GM18873 (cell line): ENCODE measurements around the gene STAM2.
"Not testable (repeated sequence)": the region's sequence is repeated elsewhere in the genome, so short reads cannot be mapped to it uniquely, and the experiment has no call there.

Experiments used
- ATAC-seq: cut with Tn5 transposase; IDR thresholded peaks from one replicate; pipeline ENCODE4 v1.9.1; 2021; ENCODE audit warnings: mild to moderate bottlenecking, moderate library complexity, moderate number of reproducible peaks; ENCODE audit not compliant: unreplicated experiment, low FRiP score

STAM2 gene

DNA sequence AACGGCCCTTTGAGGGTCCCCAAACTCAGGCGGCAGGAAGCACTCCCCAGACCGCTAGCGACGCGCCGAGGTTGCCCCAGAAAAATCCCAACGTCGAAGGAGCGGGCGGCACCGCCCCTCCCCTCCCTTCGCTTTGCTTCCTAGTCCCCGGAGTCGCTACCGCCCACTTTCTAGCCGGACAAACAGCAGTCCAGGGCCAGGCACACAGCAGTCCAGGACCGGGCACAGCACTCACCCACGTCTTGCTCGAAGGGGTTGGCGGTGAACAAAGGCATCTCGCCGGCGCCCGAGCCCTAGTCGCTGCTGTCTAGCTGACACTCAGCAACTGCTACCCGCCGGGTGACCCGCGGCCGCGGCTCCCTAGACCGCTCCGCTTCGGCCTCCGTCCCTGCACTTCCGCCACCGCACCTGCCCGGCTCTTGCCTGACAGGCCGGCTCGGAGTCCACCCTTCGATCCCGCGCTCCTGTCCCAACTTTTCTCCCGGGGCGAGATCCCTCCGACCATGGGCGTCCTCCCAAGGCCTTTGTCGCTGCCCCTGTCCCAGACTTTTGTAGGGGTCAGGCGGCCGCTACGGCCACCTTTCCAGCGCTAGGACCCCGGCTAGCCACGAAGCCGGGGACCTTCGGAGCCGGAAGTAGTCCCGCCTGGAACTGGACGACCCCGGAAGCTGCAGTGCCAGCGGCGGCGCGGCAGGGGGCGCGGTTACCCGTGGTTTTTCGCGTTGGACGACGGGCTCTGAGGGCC is at the start of gene STAM2:
Gene STAM2, minus strand, starts transcription at position 396 of the 745 bp plus-strand sequence. Its CDS starts 121 bp downstream, at position 275.
- ATAC-seq = peak; percentile 85

DNA sequence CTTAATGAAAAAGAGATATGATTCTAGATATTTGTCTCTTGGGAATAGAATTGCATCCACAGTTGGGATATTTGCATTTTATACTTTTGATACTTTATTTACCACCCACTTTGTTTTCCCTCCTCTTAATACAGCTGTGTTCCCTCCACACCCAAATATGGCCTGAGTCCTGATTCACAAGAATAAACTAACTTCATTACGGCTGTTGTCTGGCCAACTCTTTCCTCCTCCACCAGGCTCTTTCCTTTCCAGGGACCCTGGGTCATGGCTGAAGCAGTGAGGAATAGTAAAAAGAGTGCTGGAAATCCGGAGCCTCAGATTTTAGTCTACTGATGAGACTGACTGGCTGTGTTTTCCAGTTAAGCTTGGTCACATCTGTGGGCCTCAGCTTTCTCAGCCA is 48.4 kb upstream of the STAM2 start:
- no peak for ATAC-seq

DNA sequence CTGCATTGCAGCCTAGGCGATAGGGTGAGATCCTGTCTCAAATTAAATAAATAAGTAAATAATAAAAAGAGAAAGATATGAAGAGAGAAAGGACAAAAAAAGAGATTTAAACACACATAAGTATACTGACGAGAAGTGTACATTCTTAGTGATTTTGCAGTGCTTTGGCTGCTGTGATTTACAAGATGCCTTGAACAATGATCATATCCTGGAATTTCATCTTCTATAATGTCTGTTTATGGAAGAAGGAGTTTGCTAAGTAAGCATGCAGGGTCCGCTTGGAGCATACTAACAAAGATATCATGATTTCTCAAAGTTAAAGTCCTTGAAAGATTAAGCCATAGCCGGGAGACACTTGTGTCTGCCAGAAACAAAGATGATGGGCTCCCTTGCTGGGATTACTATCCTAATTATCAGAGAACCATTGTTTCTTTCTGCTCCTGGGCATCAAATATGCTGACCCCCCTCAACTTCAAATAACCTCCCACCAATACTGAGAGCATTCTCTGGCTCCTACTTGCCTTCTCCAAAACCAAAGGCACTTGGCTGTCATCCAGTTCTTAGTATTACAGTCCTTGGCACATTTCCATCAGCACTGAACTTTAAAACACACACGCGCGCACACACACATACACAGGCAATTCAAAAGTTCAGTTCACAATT is 47.5 kb upstream of the STAM2 start:
- no peak for ATAC-seq

DNA sequence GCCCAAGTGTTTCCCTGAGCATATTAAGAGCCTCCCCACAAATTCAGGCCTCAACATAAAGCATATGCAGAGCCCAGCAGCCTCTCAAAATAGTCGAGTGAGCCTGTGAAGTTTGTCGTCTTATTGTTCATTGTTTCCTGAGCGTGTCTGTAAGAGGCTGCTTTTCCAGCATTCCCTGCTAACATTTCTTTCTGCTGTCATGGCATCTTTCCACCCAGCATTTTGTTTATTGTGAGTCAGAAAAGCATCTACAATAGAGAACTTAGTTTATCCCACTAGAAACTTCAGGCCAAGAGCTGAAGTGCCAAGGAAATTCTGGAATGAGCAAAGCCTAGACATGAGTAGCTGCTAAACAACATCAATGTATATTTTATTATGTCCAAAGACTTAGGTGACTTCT is 46.3 kb upstream of the STAM2 start:
- ATAC-seq = no peak

DNA sequence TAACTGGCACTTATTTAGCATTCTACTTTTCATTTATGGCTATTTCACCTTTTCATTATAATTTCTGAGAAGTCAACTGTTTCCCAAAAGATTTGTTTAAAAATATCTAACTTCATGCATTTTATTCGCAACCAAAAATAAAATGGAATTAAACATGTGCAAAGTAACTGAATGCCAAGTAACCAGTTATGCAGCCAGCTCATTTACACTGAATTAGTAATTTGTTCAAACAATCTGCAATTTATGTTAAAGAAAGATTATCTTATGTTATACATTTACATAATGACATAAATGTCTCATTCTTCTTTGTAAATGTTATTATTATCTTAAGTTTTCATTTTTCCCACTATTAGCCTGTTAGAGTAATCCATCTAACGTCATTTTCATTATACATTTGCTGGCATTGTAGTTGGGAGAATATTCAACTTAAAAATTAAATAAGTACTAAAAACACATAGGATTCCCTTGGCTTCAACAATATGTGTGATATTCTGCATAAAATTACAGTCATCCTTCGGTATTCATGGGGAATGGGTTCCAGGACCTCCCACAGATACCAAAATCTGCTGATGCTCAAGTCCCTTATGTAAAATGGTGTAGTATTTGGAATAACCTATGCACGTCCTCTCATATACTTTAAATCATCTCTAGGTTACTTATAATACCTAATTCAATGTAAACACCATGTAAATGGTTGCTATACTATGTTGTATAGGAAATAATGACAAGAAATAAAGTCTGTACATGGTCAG is 43.7 kb upstream of the STAM2 start:
- ATAC-seq = no peak

DNA sequence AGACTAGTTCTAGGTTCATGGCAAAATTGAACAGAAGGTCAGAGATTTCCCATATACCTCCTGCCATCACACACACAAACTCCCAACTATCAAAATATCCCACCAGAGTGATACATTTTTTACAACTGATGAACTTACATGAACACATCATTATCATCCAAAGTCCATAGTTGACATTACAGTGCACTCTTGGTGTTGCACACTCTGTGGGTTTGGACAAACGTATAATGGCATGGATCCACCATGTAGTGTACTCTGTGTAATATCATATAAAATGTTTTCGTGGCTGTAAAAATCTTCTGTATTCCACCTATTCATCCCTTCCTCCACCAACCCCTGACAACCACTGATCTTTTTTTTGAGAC is 25.9 kb upstream of the STAM2 start:
- no peak for ATAC-seq

- no peak for ATAC-seq
Measured at GRCh38 chr2:152200565-152201465, 25.3 kb upstream of the STAM2 start.

DNA sequence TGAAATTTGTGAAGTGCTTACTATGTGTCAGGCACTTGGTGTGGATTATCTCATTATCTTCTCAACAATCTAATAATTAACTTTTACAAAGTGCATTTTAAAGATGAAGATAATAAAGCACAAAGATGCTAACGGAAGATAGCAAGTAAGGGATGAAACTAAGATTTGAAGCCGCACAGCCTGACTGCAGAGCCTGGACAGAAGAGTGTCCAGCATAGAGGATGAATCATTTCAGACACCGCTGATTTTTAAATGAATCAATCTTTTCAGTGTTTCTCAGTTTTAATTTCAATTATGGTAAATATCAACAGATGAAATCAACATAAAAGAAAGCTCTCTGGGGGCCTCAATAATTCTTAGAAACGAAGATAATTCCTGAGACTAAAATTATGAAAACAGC is 24.5 kb upstream of the STAM2 start:
- ATAC-seq = no peak

DNA sequence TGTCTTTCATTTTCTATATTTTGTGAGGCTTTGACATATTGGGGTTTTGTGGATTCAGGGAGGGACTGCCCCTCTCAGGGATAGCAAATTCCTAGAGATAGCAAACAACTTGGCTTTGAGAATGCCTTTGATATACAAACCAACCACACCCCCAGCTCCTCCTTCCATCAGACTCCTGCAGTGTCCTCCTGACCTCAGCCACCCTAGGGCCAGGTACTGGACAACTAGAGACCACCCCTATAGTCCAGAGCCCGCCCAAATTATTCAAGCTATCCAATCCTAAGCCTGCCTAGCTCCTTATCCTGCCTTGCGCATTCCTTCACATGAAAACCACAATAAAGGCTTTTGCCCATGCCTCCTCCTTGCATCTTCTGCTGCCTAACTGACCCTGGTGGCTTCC is 22.9 kb upstream of the STAM2 start:
- ATAC-seq = no peak

- ATAC-seq = not testable (repeated sequence)
Measured at GRCh38 chr2:152197508-152198284, 22.1 kb upstream of the STAM2 start.

DNA sequence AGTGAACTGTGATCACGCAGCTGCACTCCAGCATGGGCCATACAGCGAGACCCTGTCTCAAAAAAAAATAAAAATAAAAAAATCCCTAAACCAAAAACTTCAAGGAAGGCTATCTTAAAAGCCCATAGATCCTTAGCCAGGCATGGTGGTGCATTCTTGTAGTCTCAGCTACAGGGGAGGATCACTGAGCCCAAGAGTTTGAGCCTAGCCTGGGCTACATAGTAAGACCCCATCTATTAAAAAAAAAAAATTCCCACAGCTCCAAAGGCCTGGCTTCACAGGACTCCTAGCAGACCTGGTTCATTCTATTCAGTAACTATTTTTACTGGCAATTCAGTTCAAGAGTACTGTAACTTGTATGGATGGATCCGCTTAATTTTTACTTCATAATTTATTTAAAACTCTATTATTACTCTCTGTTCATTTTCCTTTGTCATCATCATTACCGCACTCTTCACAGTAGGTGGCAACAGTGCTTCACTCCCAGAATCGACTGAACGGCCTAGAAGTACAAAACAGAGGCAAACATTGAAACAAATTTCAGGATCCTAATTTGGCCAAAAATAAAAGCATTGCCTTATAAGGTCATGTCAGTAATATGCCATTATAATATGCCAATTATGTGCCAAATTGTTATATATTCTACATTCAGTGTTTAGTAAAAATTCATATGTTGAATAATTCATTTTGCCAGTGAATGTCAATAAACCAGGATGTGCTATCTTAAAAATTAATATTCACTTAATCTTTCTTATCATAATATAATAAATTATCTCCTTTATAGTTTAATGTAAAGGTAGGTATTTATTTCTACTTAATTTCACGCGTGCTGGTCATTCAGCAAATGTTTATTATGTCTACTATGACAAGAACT is 14.3 kb upstream of the STAM2 start:
- no peak for ATAC-seq

- not testable (repeated sequence) for ATAC-seq
Measured at GRCh38 chr2:152186808-152187207, 11.2 kb upstream of the STAM2 start.

- ATAC-seq = no peak
Measured at GRCh38 chr2:152186262-152186661, 10.7 kb upstream of the STAM2 start.

DNA sequence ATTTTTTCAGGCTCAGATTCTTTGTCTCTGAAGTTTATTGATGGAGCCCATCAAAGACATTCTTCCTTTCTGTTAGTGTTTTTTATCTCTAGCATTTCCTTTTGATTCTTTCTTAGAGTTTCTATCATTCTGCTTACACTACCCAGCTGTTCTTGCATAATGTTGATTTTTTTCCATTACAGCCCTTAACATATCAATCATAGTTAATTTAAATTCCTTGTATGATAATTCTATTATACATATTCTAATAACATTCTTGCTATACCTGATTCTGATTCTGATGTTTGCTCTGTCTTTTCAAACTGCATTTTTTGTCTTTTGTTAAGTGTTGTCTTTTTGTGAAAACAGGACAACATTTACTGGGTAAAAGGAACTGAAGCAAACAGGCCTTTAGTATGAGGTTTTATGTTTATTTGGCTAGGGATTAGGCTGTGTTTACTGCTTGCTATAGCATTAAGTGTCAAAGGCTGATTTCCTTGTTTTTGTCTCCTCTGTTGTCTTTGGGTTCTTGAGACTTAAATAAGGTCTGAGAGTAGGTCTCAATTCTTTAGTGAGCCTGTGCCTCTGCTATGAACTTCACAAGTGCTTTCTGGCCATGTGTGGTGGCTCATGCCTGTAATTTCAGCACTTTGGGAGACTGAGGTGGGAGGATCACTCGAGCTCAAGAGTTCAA is 8.0 kb upstream of the STAM2 start:
- ATAC-seq = no peak

GRCh38 chr2:152177667-152178066 is 2.1 kb upstream of the STAM2 start:
- not testable (repeated sequence) for ATAC-seq

DNA sequence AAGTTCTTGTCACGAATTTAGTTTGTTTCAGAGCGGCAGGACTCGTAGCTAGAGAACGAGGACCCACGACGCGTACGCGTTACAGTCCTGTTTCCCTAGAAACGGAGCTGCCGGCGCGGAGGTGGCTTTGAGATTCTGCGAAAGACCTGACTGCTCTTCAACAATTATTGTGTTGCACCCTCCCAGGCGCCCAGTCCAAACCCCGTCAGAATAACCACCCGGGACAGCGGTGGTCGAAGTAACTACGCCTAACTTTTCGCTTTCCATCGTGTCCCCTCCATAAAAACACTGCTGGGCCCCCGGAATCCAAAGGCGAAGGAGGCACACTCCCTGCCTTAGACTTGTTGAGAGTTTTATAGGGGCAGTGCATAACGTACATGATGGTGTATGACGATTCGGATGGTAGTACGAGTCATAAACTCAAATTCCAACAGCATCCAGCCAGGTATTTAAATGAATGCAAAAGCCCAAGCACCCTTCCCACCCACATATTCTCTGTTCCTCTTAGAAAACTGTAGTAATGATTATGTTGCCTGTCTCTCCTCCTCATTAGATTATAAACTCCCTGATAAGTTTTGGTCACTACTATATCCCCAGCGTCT is 651 bp upstream of the STAM2 start:
- peak; percentile 11 for ATAC-seq

GRCh38 chr2:152175012-152175367 is 573 bp downstream of the STAM2 start:
- peak; percentile 20 for ATAC-seq

DNA sequence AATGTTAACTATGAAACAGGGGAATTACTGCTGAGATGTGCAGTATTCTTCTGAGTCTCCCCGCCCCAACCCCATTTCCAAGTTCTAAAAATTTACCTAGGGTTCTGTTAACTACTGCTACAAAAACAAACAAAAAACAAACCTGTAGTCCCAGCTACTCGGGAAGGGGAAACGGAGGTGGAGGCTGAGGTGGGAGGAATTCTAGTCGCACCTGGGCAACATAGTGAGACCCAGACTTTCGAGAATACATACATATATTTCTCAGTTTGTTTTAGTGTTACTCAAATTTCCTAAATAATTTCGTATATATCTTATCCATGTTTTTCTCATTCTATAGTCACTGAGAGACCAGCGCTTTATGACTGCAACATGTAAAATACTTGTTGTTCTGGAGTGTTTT is 989 bp downstream of the STAM2 start:
- no peak for ATAC-seq
